GM12891 (cell line): ENCODE data around the gene TSPAN15.

Experiments
- PAX5 ChIP-seq: IDR thresholded peaks from 2 replicates; pipeline ENCODE4 v1.6.1; 2011; ENCODE audit warnings: low read length, moderate library complexity, mild to moderate bottlenecking; ENCODE audit not compliant: insufficient read depth, severe bottlenecking
- POLR2A ChIP-seq: IDR thresholded peaks from 2 replicates; pipeline ENCODE4 v1.6.1; 2011; ENCODE audit warnings: low read depth, low read length, control low read depth
- POLR2AphosphoS5 ChIP-seq: IDR thresholded peaks from 2 replicates; pipeline ENCODE4 v1.6.1; 2011; ENCODE audit warnings: low read depth, low read length, control low read depth
- POU2F2 ChIP-seq: IDR thresholded peaks from 2 replicates; pipeline ENCODE4 v1.6.1; 2011; ENCODE audit warnings: low read depth, mild to moderate bottlenecking, control low read depth, low read length, moderate library complexity
- SPI1 ChIP-seq: IDR thresholded peaks from 2 replicates; pipeline ENCODE4 v1.6.1; 2011; ENCODE audit warnings: low read depth, low read length, control low read depth
- TAF1 ChIP-seq: IDR thresholded peaks from 2 replicates; pipeline ENCODE4 v1.6.1; 2011; ENCODE audit warnings: low read depth, low read length, control low read depth

DNA sequence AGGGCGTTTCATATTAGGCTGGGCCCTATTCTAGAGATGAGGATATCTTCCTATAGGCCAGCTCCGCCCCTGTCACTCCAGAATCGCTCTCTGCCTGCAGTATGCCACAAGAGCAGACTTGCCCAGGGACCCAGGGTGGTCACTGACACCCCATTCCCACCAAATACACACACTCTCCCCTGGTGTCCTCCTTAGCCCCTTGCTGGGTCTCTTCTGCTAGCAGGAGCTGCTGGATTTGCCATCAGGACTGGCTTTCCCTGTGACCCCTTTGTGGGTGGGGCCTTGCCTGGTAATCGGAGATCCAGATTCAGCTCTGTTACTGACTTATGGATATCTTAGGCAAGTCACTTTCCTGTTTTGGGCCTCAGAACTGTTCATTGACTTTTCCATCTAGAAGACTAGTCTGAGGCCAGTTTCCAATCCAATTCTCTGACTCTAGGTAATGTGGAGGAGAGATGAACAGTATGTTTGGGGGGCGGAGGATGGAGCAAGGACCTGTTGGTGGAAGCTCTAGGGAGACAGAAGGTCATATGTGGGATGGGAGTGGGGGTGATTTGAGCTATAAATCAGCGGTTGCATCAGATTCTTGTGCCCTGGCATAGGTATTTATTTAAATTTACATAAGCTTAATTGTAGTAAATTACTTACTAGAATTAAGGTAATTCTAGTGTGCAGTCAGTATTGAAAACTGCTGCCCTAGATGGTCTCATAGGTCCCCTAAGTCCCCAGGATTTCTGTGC, 1.6 kb downstream of the TSPAN15 start:
- TF ChIP-seq TAF1 (no peak), POLR2AphosphoS5 (no peak), POLR2A (no peak), SPI1 (no peak), POU2F2 (no peak), PAX5 (no peak)
